ENCODE data around the gene PLCB1.

Gene PLCB1

GRCh38 chr20:8787090-8787489 is 655.0 kb downstream of the PLCB1 start:
- no peak for TF ChIP-seq CTCF (IDR thresholded peaks at IDR 0.05)

GRCh38 chr20:8788275-8788674 is 656.2 kb downstream of the PLCB1 start:
- TF ChIP-seq CTCF (IDR thresholded peaks at IDR 0.05), result no peak

- TF ChIP-seq CTCF (IDR thresholded peaks at IDR 0.05), result no peak
These were observed 656.8 kb downstream of the PLCB1 start for GRCh38 chr20:8788831-8789230.

- peak; percentile 98 for TF ChIP-seq CTCF (IDR thresholded peaks at IDR 0.05)
These were observed 658.5 kb downstream of the PLCB1 start for GRCh38 chr20:8790442-8791074.

- TF ChIP-seq CTCF (IDR thresholded peaks at IDR 0.05), result no peak
These were observed 663.3 kb downstream of the PLCB1 start for GRCh38 chr20:8795404-8795803.

- TF ChIP-seq CTCF (IDR thresholded peaks at IDR 0.05), result no peak
These were observed 664.1 kb downstream of the PLCB1 start for GRCh38 chr20:8796088-8796660.

GRCh38 chr20:8798505-8798904 is 666.4 kb downstream of the PLCB1 start:
- no peak for TF ChIP-seq CTCF (IDR thresholded peaks at IDR 0.05)

GRCh38 chr20:8800089-8800488 is 668.0 kb downstream of the PLCB1 start:
- peak; percentile 58 for TF ChIP-seq CTCF (IDR thresholded peaks at IDR 0.05)

All from LNCAP (cell line).